ENCODE measurements around the gene AP1S1. TPM values are rescaled to one million over a fixed set of nuclear protein-coding genes. Genes with fewer than 3 reads are reported as not detected.

AP1S1 gene
- polyA plus RNA-seq, 1 donor (not counting 4 experiments of a cell fraction or from before 2014, with no cell fraction given): 279 TPM

GRCh38 chr7:101133621-101134398 lies 20.5 kb upstream of the AP1S1 start:
- DNase-seq (ENCODE audit: low read depth, low spot score) (no peak), FAIRE-seq (no peak)
- Histone ChIP-seq H3K9me1 (ENCODE audit: control insufficient read depth, extremely low read depth, insufficient read depth, low read length) (no peaks in the 10 kb centered on the region), H3K4me1 (ENCODE audit: control insufficient read depth, extremely low read depth, insufficient read depth, low read length) (peaks cover 45% of the 10 kb centered on the region), H3K27me3 (ENCODE audit: control insufficient read depth, extremely low read depth, insufficient read depth, low read length) (no peaks in the 10 kb centered on the region), H4K20me1 (ENCODE audit: control insufficient read depth, extremely low read depth, insufficient read depth, low read length) (peaks cover 3% of the 10 kb centered on the region), H2AFZ (ENCODE audit: control insufficient read depth, low read length) (no peak overlapping the region), H3K79me2 (ENCODE audit: control insufficient read depth, insufficient read depth, low read length) (no peaks in the 10 kb centered on the region), H3K9ac (ENCODE audit: control insufficient read depth, extremely low read depth, insufficient read depth, low read length) (no peak overlapping the region), H3K4me2 (ENCODE audit: control insufficient read depth, extremely low read depth, insufficient read depth, low read depth, low read length) (no peak overlapping the region), H3K9me3 (ENCODE audit: control insufficient read depth, low read depth, low read length) (no peaks in the 10 kb centered on the region), H3K36me3 (ENCODE audit: control insufficient read depth in 2 of 2, extremely low read depth in 1 of 2, insufficient read depth in 2 of 2, low read length in 2 of 2) (peaks cover 39 to 44% of the 10 kb centered on the region in 2 experiments), H3K4me3 (ENCODE audit: control insufficient read depth in 2 of 3, extremely low read depth in 1 of 3, insufficient read depth in 2 of 3, low read depth in 1 of 3, low read length in 3 of 3) (no peak overlapping the region), H3K27ac (ENCODE audit: control insufficient read depth, insufficient read depth, low read length) (no peak overlapping the region)
- dilution Hi-C loops (cut with MboI; ENCODE audit: extremely low pct_ligation_motif_present, low sequenced_read_pairs): no loop called here
- no peak for TF ChIP-seq EZH2 (IDR thresholded peaks at IDR 0.05; ENCODE audit: low read length)

GRCh38 chr7:101134399-101134980 lies 19.8 kb upstream of the AP1S1 start:
- no peak overlapping the region for H3K9ac ChIP-seq (ENCODE audit: control insufficient read depth, extremely low read depth, insufficient read depth, low read length)
- no peak overlapping the region for H3K27ac ChIP-seq (ENCODE audit: control insufficient read depth, insufficient read depth, low read length)
- H3K9me1 ChIP-seq (ENCODE audit: control insufficient read depth, extremely low read depth, insufficient read depth, low read length): no peaks in the 10 kb centered on the region

More at GRCh38 chr7:101134399-101134980, 19.8 kb upstream of the AP1S1 start:
- H4K20me1 ChIP-seq (ENCODE audit: control insufficient read depth, extremely low read depth, insufficient read depth, low read length): peaks cover 3% of the 10 kb centered on the region
- peaks cover 39 to 44% of the 10 kb centered on the region in 2 experiments for H3K36me3 ChIP-seq (ENCODE audit: control insufficient read depth in 2 of 2, extremely low read depth in 1 of 2, insufficient read depth in 2 of 2, low read length in 2 of 2)
- no peaks in the 10 kb centered on the region for H3K27me3 ChIP-seq (ENCODE audit: control insufficient read depth, extremely low read depth, insufficient read depth, low read length)
- no peak for DNase-seq (ENCODE audit: low read depth, low spot score)
- no peaks in the 10 kb centered on the region for H3K9me3 ChIP-seq (ENCODE audit: control insufficient read depth, low read depth, low read length)
- H3K4me1 ChIP-seq (ENCODE audit: control insufficient read depth, extremely low read depth, insufficient read depth, low read length): peaks cover 47% of the 10 kb centered on the region
- H2AFZ ChIP-seq (ENCODE audit: control insufficient read depth, low read length): no peak overlapping the region
- H3K4me2 ChIP-seq (ENCODE audit: control insufficient read depth, extremely low read depth, insufficient read depth, low read depth, low read length): no peak overlapping the region
- TF ChIP-seq EZH2 (IDR thresholded peaks at IDR 0.05; ENCODE audit: low read length): no peak
- no peak for TF ChIP-seq CTCF (optimal IDR thresholded peaks at IDR 0.05 in 1 of 3, IDR thresholded peaks at IDR 0.05 in 1 of 3, conservative IDR thresholded peaks at IDR 0.05 in 1 of 3; ENCODE audit: extremely low read depth in 1 of 3, insufficient read depth in 2 of 3, low read length in 3 of 3)
- no peak overlapping the region for H3K4me3 ChIP-seq (ENCODE audit: control insufficient read depth in 2 of 3, extremely low read depth in 1 of 3, insufficient read depth in 2 of 3, low read depth in 1 of 3, low read length in 3 of 3)
- H3K79me2 ChIP-seq (ENCODE audit: control insufficient read depth, insufficient read depth, low read length): no peaks in the 10 kb centered on the region
- FAIRE-seq: no peak
- dilution Hi-C loops (cut with MboI; ENCODE audit: extremely low pct_ligation_motif_present, low sequenced_read_pairs): no loop called here

All from keratinocyte (primary cell).